Lower lobe of right lung (tissue), 2 donors: ENCODE measurements around the gene SHKBP1. TPM values are rescaled to one million over a fixed set of nuclear protein-coding genes. Genes with fewer than 3 reads are reported as not detected.

Experiments used
- ATAC-seq, 2 donors: fragments of 200-7000 bp; cut with Tn5 transposase; one replicate each; pipeline ENCODE4 v1.9.1; 2020 to 2022; ENCODE audit warnings: mild to moderate bottlenecking in 2 of 2, moderate library complexity in 2 of 2
- DNase-seq: peaks from one replicate; pipeline ENCODE4 v3.0.0-alpha.2; 2020
- H3K27ac ChIP-seq: fragments of 200-600 bp; one replicate; pipeline ENCODE4 v1.8.0; 2022
- H3K27me3 ChIP-seq: fragments of 200-600 bp; one replicate; pipeline ENCODE4 v1.8.0; 2022; ENCODE audit warnings: low read depth
- H3K36me3 ChIP-seq: fragments of 200-600 bp; one replicate; pipeline ENCODE4 v1.8.0; 2022; ENCODE audit warnings: mild to moderate bottlenecking
- H3K4me1 ChIP-seq: fragments of 200-600 bp; one replicate; pipeline ENCODE4 v1.8.0; 2022
- H3K4me3 ChIP-seq: fragments of 200-600 bp; one replicate; pipeline ENCODE4 v1.8.0; 2022; ENCODE audit warnings: mild to moderate bottlenecking
- H3K9me3 ChIP-seq: fragments of 200-600 bp; one replicate; pipeline ENCODE4 v1.8.0; 2022
- CTCF ChIP-seq: fragments of 200-600 bp; IDR thresholded peaks from one replicate; pipeline ENCODE4 v1.8.0; 2022; ENCODE audit warnings: antibody characterized with exemption, mild to moderate bottlenecking
- intact Hi-C: fragments of 100-400 bp; cut with DNase I; formaldehyde crosslinking; loops from one replicate; pipeline ENCODE4 v1.11.0; 2022
- total RNA-seq: library from RNA; stranded (reverse); fragmentation: NEBNext Ultra II Directional; extraction: Animal tissue kit (Norgen Biotek cat#: 25700); gene quantifications from one replicate; pipeline ENCODE4 v1.2.1, GENCODE V29; 2021
- donor health status: DM: no; HTN: yes; CAD: no; lungs with severe emphysema.

SHKBP1 gene
- total RNA-seq, 1 donor from 2014 or later = 91.2 TPM

DNA sequence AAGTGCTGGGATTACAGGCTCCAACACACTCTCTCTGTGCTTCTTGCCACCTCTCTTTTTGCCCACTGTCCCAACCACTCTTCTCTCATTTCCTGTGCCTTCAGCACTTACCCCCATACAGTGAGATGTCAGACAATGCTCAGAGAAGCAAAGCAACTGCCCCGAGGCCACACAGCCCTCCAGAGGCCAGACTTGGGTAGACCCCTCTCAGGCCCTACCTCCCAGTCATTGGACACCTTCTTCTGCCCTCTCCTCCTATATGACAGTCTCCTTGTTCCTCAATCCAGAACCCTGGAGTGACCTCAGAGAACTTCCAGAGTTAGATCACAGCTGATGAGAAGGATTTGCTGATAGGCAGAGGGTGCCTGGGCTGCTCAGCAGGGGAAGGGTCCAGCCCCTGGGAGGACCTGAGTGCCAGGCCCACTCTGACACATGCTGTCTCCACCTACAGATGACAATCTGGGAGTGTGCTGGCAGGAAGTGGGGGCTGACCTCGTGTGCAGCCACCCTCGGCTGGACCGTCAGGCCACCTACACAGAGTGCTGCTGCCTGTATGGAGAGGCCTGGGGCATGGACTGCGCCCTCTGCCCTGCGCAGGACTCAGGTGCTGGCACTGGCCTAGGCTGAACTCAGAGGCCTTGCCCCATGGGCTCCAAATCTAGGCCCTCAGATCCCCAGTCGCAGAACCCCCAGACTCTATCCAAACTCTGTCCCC lies 48.9 kb downstream of the SHKBP1 start:
- ATAC-seq (peak in 1 of 2 donors; percentile 5), DNase-seq (no peak)
- Histone ChIP-seq H3K4me3 (no peak overlapping the region), H3K9me3 (no peaks in the 10 kb centered on the region), H3K36me3 (peaks cover 91% of the 10 kb centered on the region), H3K27ac (no peak overlapping the region), H3K4me1 (no peaks in the 10 kb centered on the region), H3K27me3 (no peaks in the 10 kb centered on the region)
- no peak for TF ChIP-seq CTCF
- intact Hi-C loops = no loop called here

GRCh38 chr19:40626918-40627317 lies 50.2 kb downstream of the SHKBP1 start:
- H3K9me3 ChIP-seq = no peaks in the 10 kb centered on the region
- no peak overlapping the region for H3K27ac ChIP-seq
- no peak for ATAC-seq
- no peak for DNase-seq
- H3K4me1 ChIP-seq = no peaks in the 10 kb centered on the region
- no peak overlapping the region for H3K4me3 ChIP-seq
- intact Hi-C loops = no loop called here
- no peaks in the 10 kb centered on the region for H3K27me3 ChIP-seq
- no peak for TF ChIP-seq CTCF
- H3K36me3 ChIP-seq = peaks cover 78% of the 10 kb centered on the region

- TF ChIP-seq CTCF = no peak
- no peaks in the 10 kb centered on the region for H3K4me1 ChIP-seq
- ATAC-seq (peak; percentile 3 to 11), DNase-seq (no peak)
- no peak overlapping the region for H3K4me3 ChIP-seq
- H3K27ac ChIP-seq = no peak overlapping the region
- no peaks in the 10 kb centered on the region for H3K27me3 ChIP-seq
- no peaks in the 10 kb centered on the region for H3K9me3 ChIP-seq
- intact Hi-C loops = no loop called here
- peaks cover 72% of the 10 kb centered on the region for H3K36me3 ChIP-seq
Observed at GRCh38 chr19:40627486-40628279, 51.0 kb downstream of the SHKBP1 start.

DNA sequence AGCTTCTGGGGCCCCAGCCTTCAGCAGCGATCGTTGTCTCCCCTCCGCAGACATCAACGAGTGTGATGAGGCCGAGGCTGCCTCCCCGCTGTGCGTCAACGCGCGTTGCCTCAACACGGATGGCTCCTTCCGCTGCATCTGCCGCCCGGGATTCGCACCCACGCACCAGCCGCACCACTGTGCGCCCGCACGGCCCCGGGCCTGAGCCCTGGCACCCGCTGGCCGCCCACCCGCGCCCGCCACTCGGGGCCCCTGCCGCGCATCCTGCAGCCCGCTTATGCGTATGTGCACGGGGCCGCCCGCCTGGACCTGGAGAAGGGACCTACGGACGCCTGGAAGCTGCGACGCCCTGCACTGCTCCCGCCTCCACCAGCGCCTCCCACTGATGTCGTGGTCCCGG lies 52.7 kb downstream of the SHKBP1 start:
- Histone ChIP-seq H3K9me3 (no peaks in the 10 kb centered on the region), H3K4me1 (peaks cover 7% of the 10 kb centered on the region), H3K27me3 (no peaks in the 10 kb centered on the region), H3K27ac (no peak overlapping the region), H3K36me3 (peaks cover 55% of the 10 kb centered on the region), H3K4me3 (no peak overlapping the region)
- ATAC-seq = no peak
- DNase-seq = no peak
- no peak for TF ChIP-seq CTCF
- intact Hi-C loops = no loop called here

GRCh38 chr19:40630571-40631160 lies 54.0 kb downstream of the SHKBP1 start:
- intact Hi-C loops = no loop called here
- peaks cover 45% of the 10 kb centered on the region for H3K36me3 ChIP-seq
- H3K27me3 ChIP-seq = peaks cover 4% of the 10 kb centered on the region
- DNase-seq (no peak), ATAC-seq (no peak)
- peaks cover 9% of the 10 kb centered on the region for H3K4me1 ChIP-seq
- no peaks in the 10 kb centered on the region for H3K9me3 ChIP-seq
- no peak for TF ChIP-seq CTCF
- H3K4me3 ChIP-seq = no peak overlapping the region
- H3K27ac ChIP-seq = no peak overlapping the region
